Middle frontal gyrus (tissue), 1 donor: ENCODE data around the gene HBS1L.

Experiments used
- DNase-seq: peaks from one replicate; pipeline ENCODE4 v3.0.0-alpha.2; 2015; ENCODE audit warnings: low spot score; ENCODE audit errors: extremely low spot score

The HBS1L gene

DNA sequence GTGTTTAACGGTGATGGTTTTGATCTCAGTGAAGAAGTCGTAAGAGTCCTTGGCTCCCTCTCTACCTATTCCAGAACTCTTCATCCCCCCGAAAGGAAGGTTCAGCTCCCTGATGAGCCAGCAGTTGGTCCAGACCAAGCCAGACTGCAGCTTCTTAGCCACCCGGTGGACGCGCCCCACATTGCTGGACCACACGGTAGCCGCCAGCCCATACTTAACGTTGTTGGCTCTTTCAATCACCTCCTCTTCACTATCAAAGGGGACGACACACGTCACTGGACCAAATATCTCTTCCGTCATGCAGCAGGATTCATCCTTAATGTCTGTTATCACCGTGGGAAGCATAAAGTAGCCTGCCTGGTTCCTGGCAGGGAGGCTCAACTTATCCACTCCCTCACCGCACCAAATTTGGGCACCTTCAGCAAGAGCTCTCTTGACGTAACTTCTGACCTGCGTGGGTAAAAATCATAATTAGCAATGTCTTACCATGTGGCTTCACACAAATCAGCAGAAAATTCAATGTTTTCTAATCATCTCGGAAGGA is 136.1 kb downstream of the HBS1L start:
- DNase-seq: no peak

DNA sequence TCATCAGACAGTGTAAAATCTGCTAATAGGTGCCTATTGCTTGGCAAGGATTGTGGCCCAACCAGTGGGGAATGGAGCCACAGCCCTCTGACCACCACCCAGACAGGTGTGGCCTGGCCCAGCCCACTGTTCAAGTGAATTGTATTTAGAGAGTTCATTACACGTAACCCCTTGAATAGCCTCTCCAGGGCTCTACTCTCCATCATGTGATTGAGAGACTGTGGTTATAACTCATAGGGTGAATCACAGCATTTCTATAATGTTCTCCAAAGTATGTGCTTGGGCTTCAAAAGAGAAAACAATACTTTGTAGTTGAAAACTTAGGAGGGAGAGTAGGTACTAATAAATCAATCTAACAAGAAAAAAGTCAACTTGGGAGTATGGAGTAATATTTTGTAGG is 143.1 kb downstream of the HBS1L start:
- DNase-seq: no peak

DNA sequence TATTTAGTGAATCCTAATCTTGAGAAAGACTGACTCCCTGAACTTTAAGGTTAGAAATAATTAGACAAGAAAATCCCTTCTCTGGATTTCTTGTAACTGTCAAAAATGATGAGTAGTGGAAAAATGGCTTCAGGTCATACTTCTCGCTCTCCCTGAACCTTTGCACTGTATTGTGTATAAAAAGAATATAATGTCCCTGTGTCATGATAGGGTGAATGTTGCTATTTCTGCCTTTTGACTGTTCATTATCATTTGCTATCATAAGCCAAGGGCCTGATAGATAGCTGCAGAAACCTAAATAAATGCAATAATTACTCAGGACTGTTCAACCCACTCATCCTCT is 144.1 kb downstream of the HBS1L start:
- DNase-seq: no peak
